ENCODE measurements around the gene RPS6KA5.
"Not testable (repeated sequence)": the region's sequence is repeated elsewhere in the genome, so short reads cannot be mapped to it uniquely, and the experiment has no call there.

RPS6KA5 gene

GRCh38 chr14:90837355-90837754, 223.1 kb downstream of the RPS6KA5 start:
- Histone ChIP-seq H3K4me1 (ENCODE audit: control insufficient read depth, insufficient read depth, low read length, poor library complexity, severe bottlenecking) (no peaks in the 10 kb centered on the region), H3K4me3 (ENCODE audit: extremely low read depth, insufficient read depth, low read length, poor library complexity, severe bottlenecking) (no peak overlapping the region), H3K9me3 (ENCODE audit: control insufficient read depth, low read length) (no peaks in the 10 kb centered on the region), H3K27ac (ENCODE audit: low read depth, low read length, severe bottlenecking) (no peak overlapping the region), H3K36me3 (ENCODE audit: control insufficient read depth, insufficient read depth, low read length) (no peaks in the 10 kb centered on the region)
- WGBS, 2 experiments (ENCODE audit: insufficient coverage in 2 of 2): 90 to 93% methylated on average over 8 to 9 of the region's 9 CpGs

GRCh38 chr14:90836692-90837063, 223.8 kb downstream of the RPS6KA5 start:
- Histone ChIP-seq H3K27ac (ENCODE audit: low read depth, low read length, severe bottlenecking) (no peak overlapping the region), H3K9me3 (ENCODE audit: control insufficient read depth, low read length) (no peaks in the 10 kb centered on the region), H3K36me3 (ENCODE audit: control insufficient read depth, insufficient read depth, low read length) (no peaks in the 10 kb centered on the region), H3K4me3 (ENCODE audit: extremely low read depth, insufficient read depth, low read length, poor library complexity, severe bottlenecking) (no peak overlapping the region), H3K4me1 (ENCODE audit: control insufficient read depth, insufficient read depth, low read length, poor library complexity, severe bottlenecking) (no peaks in the 10 kb centered on the region)
- WGBS, 2 experiments (ENCODE audit: insufficient coverage in 2 of 2): 89 to 90% methylated on average over 5 to 7 of the region's 7 CpGs

GRCh38 chr14:90831821-90832220, 228.6 kb downstream of the RPS6KA5 start:
- Histone ChIP-seq H3K4me1 (ENCODE audit: control insufficient read depth, insufficient read depth, low read length, poor library complexity, severe bottlenecking) (no peaks in the 10 kb centered on the region), H3K36me3 (ENCODE audit: control insufficient read depth, insufficient read depth, low read length) (no peaks in the 10 kb centered on the region), H3K4me3 (ENCODE audit: extremely low read depth, insufficient read depth, low read length, poor library complexity, severe bottlenecking) (no peak overlapping the region), H3K9me3 (ENCODE audit: control insufficient read depth, low read length) (no peaks in the 10 kb centered on the region), H3K27ac (ENCODE audit: low read depth, low read length, severe bottlenecking) (no peak overlapping the region)
- WGBS, 2 experiments (ENCODE audit: insufficient coverage in 2 of 2): 78 to 86% methylated on average over 3 to 9 of the region's 10 CpGs

GRCh38 chr14:90830931-90831701, 229.3 kb downstream of the RPS6KA5 start:
- Histone ChIP-seq H3K36me3 (ENCODE audit: control insufficient read depth, insufficient read depth, low read length) (no peaks in the 10 kb centered on the region), H3K4me1 (ENCODE audit: control insufficient read depth, insufficient read depth, low read length, poor library complexity, severe bottlenecking) (no peaks in the 10 kb centered on the region), H3K9me3 (ENCODE audit: control insufficient read depth, low read length) (no peaks in the 10 kb centered on the region), H3K4me3 (ENCODE audit: extremely low read depth, insufficient read depth, low read length, poor library complexity, severe bottlenecking) (no peak overlapping the region), H3K27ac (ENCODE audit: low read depth, low read length, severe bottlenecking) (no peak overlapping the region)
- WGBS, 2 experiments (ENCODE audit: insufficient coverage in 2 of 2): 90 to 97% methylated on average over 17 to 19 of the region's 26 CpGs

- H3K27ac ChIP-seq (ENCODE audit: low read depth, low read length, severe bottlenecking): no peak overlapping the region
- H3K9me3 ChIP-seq (ENCODE audit: control insufficient read depth, low read length): no peaks in the 10 kb centered on the region
- no peak overlapping the region for H3K4me3 ChIP-seq (ENCODE audit: extremely low read depth, insufficient read depth, low read length, poor library complexity, severe bottlenecking)
- H3K36me3 ChIP-seq (ENCODE audit: control insufficient read depth, insufficient read depth, low read length): no peaks in the 10 kb centered on the region
- no peaks in the 10 kb centered on the region for H3K4me1 ChIP-seq (ENCODE audit: control insufficient read depth, insufficient read depth, low read length, poor library complexity, severe bottlenecking)
- WGBS, 2 experiments (ENCODE audit: insufficient coverage in 2 of 2): 91 to 94% methylated on average over 3 to 4 of the region's 4 CpGs
These were observed 230.8 kb downstream of the RPS6KA5 start for GRCh38 chr14:90829677-90830076.

DNA sequence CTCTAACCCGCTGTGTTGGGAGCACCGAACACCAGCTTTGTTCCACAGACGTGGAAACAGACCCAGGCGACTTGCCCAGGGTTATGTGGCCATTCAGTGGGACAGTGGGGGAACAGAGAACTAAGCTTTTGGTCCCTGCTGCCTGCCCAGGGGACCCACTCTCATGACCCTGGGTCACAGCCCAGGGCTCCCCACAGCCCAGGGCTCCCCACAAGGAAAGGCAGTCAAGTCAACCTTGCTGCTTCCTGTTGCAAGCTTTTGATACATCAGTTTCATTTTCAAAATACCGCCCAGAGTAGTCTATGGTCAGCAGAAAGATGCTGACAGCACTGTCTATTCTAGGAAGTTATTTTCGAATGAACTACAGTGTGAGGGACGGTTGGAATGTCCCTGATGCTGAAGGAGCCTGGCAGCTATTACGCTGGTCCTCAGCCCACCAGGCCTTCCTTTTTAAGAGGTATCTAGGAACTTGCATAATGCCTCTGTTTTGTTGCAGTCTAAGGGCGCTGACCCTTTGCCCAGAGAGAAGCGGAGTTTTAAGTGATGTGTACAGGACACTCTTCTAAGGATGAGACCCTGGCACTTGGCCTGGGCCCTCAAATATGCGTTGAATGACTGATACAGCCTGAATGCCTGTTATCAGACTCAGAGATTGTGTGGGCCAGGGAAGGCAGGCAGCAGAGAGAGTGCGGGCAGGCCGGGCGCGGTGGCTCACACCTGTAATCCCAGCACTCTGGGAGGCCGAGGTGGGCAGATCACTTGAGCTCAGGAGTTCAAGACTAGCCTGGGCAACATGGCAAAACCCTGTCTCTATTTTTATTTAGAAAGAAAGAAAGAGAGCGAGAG, 231.6 kb downstream of the RPS6KA5 start:
- Histone ChIP-seq H3K36me3 (ENCODE audit: control insufficient read depth, insufficient read depth, low read length) (no peaks in the 10 kb centered on the region), H3K4me3 (ENCODE audit: extremely low read depth, insufficient read depth, low read length, poor library complexity, severe bottlenecking) (no peak overlapping the region), H3K27ac (ENCODE audit: low read depth, low read length, severe bottlenecking) (no peak overlapping the region), H3K4me1 (ENCODE audit: control insufficient read depth, insufficient read depth, low read length, poor library complexity, severe bottlenecking) (no peaks in the 10 kb centered on the region), H3K9me3 (ENCODE audit: control insufficient read depth, low read length) (peaks cover 6% of the 10 kb centered on the region)
- WGBS, 2 experiments (ENCODE audit: insufficient coverage in 2 of 2): 87 to 98% methylated on average over 12 to 15 of the region's 17 CpGs

DNA sequence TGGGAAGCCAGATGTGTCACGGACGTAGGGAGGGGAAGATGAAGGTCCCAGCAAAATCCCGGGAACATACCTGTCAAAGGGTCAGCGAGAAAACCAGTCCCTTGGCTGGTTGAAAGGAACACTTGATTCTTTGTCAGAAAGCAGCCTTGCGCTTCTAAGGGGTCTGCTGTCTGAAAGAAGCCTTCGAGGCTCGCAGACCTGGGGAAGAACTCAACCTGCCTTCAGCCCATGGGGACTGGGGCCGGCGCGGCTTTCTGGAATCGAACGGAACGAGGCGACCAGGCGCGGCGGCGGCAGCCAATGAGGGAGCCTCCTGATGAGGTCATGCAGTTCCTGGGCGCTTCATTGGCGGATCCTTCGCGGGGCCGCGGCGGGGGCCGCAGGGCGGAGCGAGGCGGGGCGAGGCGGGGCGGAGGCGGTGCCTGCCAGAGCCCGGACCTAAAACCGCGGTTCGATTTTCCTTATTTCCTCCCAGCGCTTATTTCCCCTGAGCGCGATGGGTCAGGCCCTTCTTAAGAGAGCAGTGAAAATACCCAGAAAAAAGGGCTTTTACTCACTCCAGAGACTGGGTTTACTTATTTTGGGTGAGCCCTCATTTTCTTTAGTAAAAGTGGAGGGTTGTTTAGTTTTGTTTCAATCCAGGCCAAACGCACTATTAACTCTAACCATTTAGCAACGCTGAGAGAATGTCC, 232.4 kb downstream of the RPS6KA5 start:
- WGBS, 2 experiments (ENCODE audit: insufficient coverage in 2 of 2): 2 to 8% methylated on average over 34 to 40 of the region's 42 CpGs
- Histone ChIP-seq H3K36me3 (ENCODE audit: control insufficient read depth, insufficient read depth, low read length) (no peaks in the 10 kb centered on the region), H3K4me3 (ENCODE audit: extremely low read depth, insufficient read depth, low read length, poor library complexity, severe bottlenecking) (peak overlapping the region; percentile 26)

DNA sequence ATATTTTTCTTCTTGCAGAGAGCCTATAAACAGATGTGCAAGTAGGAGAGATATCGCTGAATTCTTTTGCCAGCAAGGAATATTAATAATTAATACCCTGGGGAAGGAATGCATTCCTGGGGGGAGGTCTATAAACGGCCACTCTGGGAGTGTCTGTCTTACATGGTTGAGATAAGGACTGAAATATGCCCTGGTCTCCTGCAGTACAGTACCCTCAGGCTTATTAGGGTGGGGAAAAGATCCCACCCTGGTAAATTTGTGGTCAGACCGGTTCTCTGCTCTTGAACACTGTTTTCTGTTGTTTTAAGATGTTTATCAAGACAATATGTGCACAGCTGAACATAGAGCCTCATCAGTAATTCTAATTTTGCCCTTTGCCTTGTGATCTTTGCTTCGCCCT, 236.9 kb downstream of the RPS6KA5 start:
- 91 to 100% methylated on average over 1 of the region's 4 CpGs for WGBS, 2 experiments (ENCODE audit: insufficient coverage in 2 of 2)
- H3K9me3 ChIP-seq (ENCODE audit: control insufficient read depth, low read length): peaks cover 15% of the 10 kb centered on the region

More for the DNA sequence above, 232.4 kb downstream of the RPS6KA5 start:
- H3K27ac ChIP-seq (ENCODE audit: low read depth, low read length, severe bottlenecking): no peak overlapping the region
- H3K4me1 ChIP-seq (ENCODE audit: control insufficient read depth, insufficient read depth, low read length, poor library complexity, severe bottlenecking): no peaks in the 10 kb centered on the region
- peaks cover 7% of the 10 kb centered on the region for H3K9me3 ChIP-seq (ENCODE audit: control insufficient read depth, low read length)

DNA sequence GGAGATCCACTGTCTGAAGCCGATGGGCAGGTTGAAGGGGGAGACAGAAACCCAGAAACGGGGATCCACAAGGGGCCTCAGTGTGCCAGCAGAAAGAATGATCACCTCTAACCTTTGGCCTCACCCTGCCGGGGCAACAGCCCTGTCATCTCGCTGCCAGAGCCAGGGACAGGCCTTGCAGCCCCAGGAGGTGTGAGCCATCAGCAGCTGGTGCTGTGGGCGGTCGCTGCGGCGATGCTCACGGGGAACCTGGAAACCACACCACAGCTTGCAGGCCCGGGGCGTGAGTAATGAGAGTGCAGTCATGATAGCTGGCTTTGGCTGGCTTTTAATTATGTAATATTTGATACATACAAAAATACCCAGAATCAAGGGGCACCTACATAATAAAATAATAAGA, 239.5 kb downstream of the RPS6KA5 start:
- H3K27ac ChIP-seq (ENCODE audit: low read depth, low read length, severe bottlenecking): no peak overlapping the region
- WGBS, 2 experiments (ENCODE audit: insufficient coverage in 2 of 2): 80 to 83% methylated on average over 4 to 6 of the region's 11 CpGs

More for the DNA sequence above, 236.9 kb downstream of the RPS6KA5 start:
- H3K36me3 ChIP-seq (ENCODE audit: control insufficient read depth, insufficient read depth, low read length); H3K4me3 ChIP-seq (ENCODE audit: extremely low read depth, insufficient read depth, low read length, poor library complexity, severe bottlenecking); H3K4me1 ChIP-seq (ENCODE audit: control insufficient read depth, insufficient read depth, low read length, poor library complexity, severe bottlenecking); H3K27ac ChIP-seq (ENCODE audit: low read depth, low read length, severe bottlenecking): not testable (repeated sequence)

DNA sequence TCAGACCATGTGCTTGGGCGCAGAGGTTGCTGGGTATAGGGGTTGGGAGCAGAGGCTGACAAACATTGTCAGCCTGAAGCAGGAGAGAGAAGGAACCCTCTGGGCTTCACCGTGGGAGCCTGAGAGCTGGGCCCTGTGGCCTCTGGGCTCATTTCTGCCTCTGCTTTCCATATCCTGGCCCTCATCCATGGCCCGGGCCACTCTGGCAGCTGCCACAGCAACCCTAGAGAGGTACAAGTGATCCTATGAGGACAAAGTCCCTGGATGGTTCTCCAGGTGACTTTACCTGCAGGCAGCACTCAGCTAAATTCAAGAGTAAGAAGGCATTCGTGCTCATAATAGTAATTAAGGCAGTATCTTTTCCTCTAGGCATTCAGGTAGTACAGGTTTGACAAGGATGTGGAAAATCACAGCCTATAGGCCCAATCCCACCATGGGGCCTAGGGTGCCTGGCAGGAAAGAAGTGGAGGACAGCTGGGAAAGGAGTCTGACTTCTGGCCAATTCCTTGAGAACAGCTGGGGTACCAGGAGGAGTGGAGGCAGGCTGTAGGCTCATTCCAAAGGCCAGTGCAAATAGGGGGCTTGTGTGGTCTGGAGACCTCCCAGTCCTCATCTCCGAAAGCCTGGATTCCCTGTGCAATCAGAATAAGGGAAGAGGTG, 240.6 kb downstream of the RPS6KA5 start:
- Histone ChIP-seq H3K9me3 (ENCODE audit: control insufficient read depth, low read length) (peaks cover 15% of the 10 kb centered on the region), H3K4me1 (ENCODE audit: control insufficient read depth, insufficient read depth, low read length, poor library complexity, severe bottlenecking) (no peaks in the 10 kb centered on the region), H3K27ac (ENCODE audit: low read depth, low read length, severe bottlenecking) (no peak overlapping the region), H3K36me3 (ENCODE audit: control insufficient read depth, insufficient read depth, low read length) (no peaks in the 10 kb centered on the region), H3K4me3 (ENCODE audit: extremely low read depth, insufficient read depth, low read length, poor library complexity, severe bottlenecking) (no peak overlapping the region)
- WGBS, 2 experiments (ENCODE audit: insufficient coverage in 2 of 2): 90 to 100% methylated on average over 3 to 5 of the region's 5 CpGs

More for the DNA sequence above, 239.5 kb downstream of the RPS6KA5 start:
- H3K4me3 ChIP-seq (ENCODE audit: extremely low read depth, insufficient read depth, low read length, poor library complexity, severe bottlenecking): no peak overlapping the region
- no peaks in the 10 kb centered on the region for H3K36me3 ChIP-seq (ENCODE audit: control insufficient read depth, insufficient read depth, low read length)
- H3K4me1 ChIP-seq (ENCODE audit: control insufficient read depth, insufficient read depth, low read length, poor library complexity, severe bottlenecking): no peaks in the 10 kb centered on the region
- H3K9me3 ChIP-seq (ENCODE audit: control insufficient read depth, low read length): peaks cover 15% of the 10 kb centered on the region
